Measurements from ENCODE around the gene CDK18. TPM values are rescaled to one million over a fixed set of nuclear protein-coding genes. Genes with fewer than 3 reads are reported as not detected.
A peak's percentile ranks its signal among the peaks of the same experiment; 100 is the strongest.

Gene CDK18
- total and polyA plus RNA-seq, 2 donors from 2014 or later = 25.7 to 36.3 TPM

- Histone ChIP-seq H3K9me3 (ENCODE audit: control insufficient read depth in 2 of 3, insufficient read depth in 1 of 3, low read length in 3 of 3) (no peaks in the 10 kb centered on the region), H3K4me3 (ENCODE audit: low read length in 3 of 3) (no peak overlapping the region), H3K27ac (ENCODE audit: low read depth in 2 of 2, low read length in 2 of 2) (no peak overlapping the region), H3K36me3 (ENCODE audit: control insufficient read depth in 2 of 3, insufficient read depth in 3 of 3, low read length in 3 of 3) (peaks cover 0 to 36% (median 15%) of the 10 kb centered on the region in 3 donors), H3K4me1 (ENCODE audit: control insufficient read depth in 2 of 3, insufficient read depth in 2 of 3, low read depth in 1 of 3, low read length in 3 of 3) (peaks cover 0 to 7% (median 0%) of the 10 kb centered on the region in 3 donors), H3K9ac (ENCODE audit: low read length in 3 of 3) (no peak overlapping the region), H3K27me3 (ENCODE audit: control insufficient read depth, insufficient read depth, low read length) (no peaks in the 10 kb centered on the region)
- FAIRE-seq = no peak
- intact Hi-C loops (cut with DNase I) = loop anchor here (5.0 kb wide), 2 partner anchors 41 to 129 kb away; no protein-coding TSS in a partner anchor
- no peak for DNase-seq
- no peak for TF ChIP-seq CTCF (IDR thresholded peaks at IDR 0.05; ENCODE audit: borderline replicate concordance, extremely low read depth, insufficient read depth)
Observed at GRCh38 chr1:205528446-205528886, 24.0 kb downstream of the CDK18 start.

GRCh38 chr1:205528887-205529825 is 24.7 kb downstream of the CDK18 start:
- Histone ChIP-seq H3K4me3 (ENCODE audit: low read length in 3 of 3) (peak overlapping the region in 1 of 3 donors; percentile 43), H3K9ac (ENCODE audit: low read length in 3 of 3) (no peak overlapping the region), H3K36me3 (ENCODE audit: control insufficient read depth in 2 of 3, insufficient read depth in 3 of 3, low read length in 3 of 3) (peaks cover 0 to 30% (median 11%) of the 10 kb centered on the region in 3 donors), H3K27ac (ENCODE audit: low read depth in 2 of 2, low read length in 2 of 2) (no peak overlapping the region), H3K27me3 (ENCODE audit: control insufficient read depth, insufficient read depth, low read length) (no peaks in the 10 kb centered on the region), H3K9me3 (ENCODE audit: control insufficient read depth in 2 of 3, insufficient read depth in 1 of 3, low read length in 3 of 3) (no peaks in the 10 kb centered on the region), H3K4me1 (ENCODE audit: control insufficient read depth in 2 of 3, insufficient read depth in 2 of 3, low read depth in 1 of 3, low read length in 3 of 3) (peaks cover 0 to 2% (median 0%) of the 10 kb centered on the region in 3 donors)
- DNase-seq (peak; percentile 86 to 93 (median 90)), FAIRE-seq (no peak)
- TF ChIP-seq CTCF (IDR thresholded peaks at IDR 0.05; ENCODE audit: borderline replicate concordance, extremely low read depth, insufficient read depth) = peak; percentile 88
- intact Hi-C loops (cut with DNase I) = loop anchor here (5.0 kb wide), 2 partner anchors 42 to 128 kb away; no protein-coding TSS in a partner anchor

- Histone ChIP-seq H3K4me3 (ENCODE audit: low read length in 3 of 3) (no peak overlapping the region), H3K9me3 (ENCODE audit: control insufficient read depth in 2 of 3, insufficient read depth in 1 of 3, low read length in 3 of 3) (no peaks in the 10 kb centered on the region), H3K36me3 (ENCODE audit: control insufficient read depth in 2 of 3, insufficient read depth in 3 of 3, low read length in 3 of 3) (peaks cover 0 to 23% (median 8%) of the 10 kb centered on the region in 3 donors), H3K27me3 (ENCODE audit: control insufficient read depth, insufficient read depth, low read length) (no peaks in the 10 kb centered on the region), H3K9ac (ENCODE audit: low read length in 3 of 3) (no peak overlapping the region), H3K4me1 (ENCODE audit: control insufficient read depth in 2 of 3, insufficient read depth in 2 of 3, low read depth in 1 of 3, low read length in 3 of 3) (peaks cover 0 to 2% (median 0%) of the 10 kb centered on the region in 3 donors), H3K27ac (ENCODE audit: low read depth in 2 of 2, low read length in 2 of 2) (no peak overlapping the region)
- no peak for FAIRE-seq
- DNase-seq = peak in 1 of 5 donors; percentile 35
- TF ChIP-seq CTCF (IDR thresholded peaks at IDR 0.05; ENCODE audit: borderline replicate concordance, extremely low read depth, insufficient read depth) = no peak
- intact Hi-C loops (cut with DNase I) = no loop called here
Observed at GRCh38 chr1:205530116-205530515, 25.6 kb downstream of the CDK18 start.
